MM.1S (cell line): ENCODE data around the gene SLC10A1.

Experiments used
- CTCF ChIP-seq: fragments of 300-600 bp; sonication (generic); IDR thresholded peaks from 2 replicates; pipeline ENCODE4 v1.5.1; 2016; ENCODE audit warnings: antibody characterized with exemption, low read length, mixed read lengths
- EZH2 ChIP-seq: fragments of 300-600 bp; sonication (generic); optimal IDR thresholded peaks from 2 replicates; pipeline ENCODE3; 2017; ENCODE audit warnings: low read depth, mild to moderate bottlenecking, antibody characterized with exemption, low read length, mixed read lengths
- EZH2phosphoT487 ChIP-seq: fragments of 300-600 bp; sonication (generic); IDR thresholded peaks from 2 replicates; pipeline ENCODE4 v1.6.1; 2018; ENCODE audit warnings: antibody characterized with exemption, low read length

- no peak for TF ChIP-seq CTCF
- no peak for TF ChIP-seq EZH2
- TF ChIP-seq EZH2phosphoT487, result no peak
These were observed 16.1 kb downstream of the SLC10A1 start for GRCh38 chr14:69780952-69781351.
